22Rv1 (cell line): ENCODE data around the gene GGA1.

Source experiments
- H3K27ac ChIP-seq: fragments of 450-650 bp; 2 replicates; pipeline ENCODE4 v1.5.1; 2017
- ZFX ChIP-seq: fragments of 450-650 bp; IDR thresholded peaks from 2 replicates; pipeline ENCODE4 v1.6.1; 2017; ENCODE audit warnings: antibody characterized with exemption, borderline replicate concordance
- TF ChIP-seq, protein P1 (sequence below): fragments of 450-650 bp; IDR thresholded peaks from 2 replicates; pipeline ENCODE4 v1.5.1; 2017; ENCODE audit warnings: mild to moderate bottlenecking

The GGA1 gene, protein sequence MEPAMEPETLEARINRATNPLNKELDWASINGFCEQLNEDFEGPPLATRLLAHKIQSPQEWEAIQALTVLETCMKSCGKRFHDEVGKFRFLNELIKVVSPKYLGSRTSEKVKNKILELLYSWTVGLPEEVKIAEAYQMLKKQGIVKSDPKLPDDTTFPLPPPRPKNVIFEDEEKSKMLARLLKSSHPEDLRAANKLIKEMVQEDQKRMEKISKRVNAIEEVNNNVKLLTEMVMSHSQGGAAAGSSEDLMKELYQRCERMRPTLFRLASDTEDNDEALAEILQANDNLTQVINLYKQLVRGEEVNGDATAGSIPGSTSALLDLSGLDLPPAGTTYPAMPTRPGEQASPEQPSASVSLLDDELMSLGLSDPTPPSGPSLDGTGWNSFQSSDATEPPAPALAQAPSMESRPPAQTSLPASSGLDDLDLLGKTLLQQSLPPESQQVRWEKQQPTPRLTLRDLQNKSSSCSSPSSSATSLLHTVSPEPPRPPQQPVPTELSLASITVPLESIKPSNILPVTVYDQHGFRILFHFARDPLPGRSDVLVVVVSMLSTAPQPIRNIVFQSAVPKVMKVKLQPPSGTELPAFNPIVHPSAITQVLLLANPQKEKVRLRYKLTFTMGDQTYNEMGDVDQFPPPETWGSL

DNA sequence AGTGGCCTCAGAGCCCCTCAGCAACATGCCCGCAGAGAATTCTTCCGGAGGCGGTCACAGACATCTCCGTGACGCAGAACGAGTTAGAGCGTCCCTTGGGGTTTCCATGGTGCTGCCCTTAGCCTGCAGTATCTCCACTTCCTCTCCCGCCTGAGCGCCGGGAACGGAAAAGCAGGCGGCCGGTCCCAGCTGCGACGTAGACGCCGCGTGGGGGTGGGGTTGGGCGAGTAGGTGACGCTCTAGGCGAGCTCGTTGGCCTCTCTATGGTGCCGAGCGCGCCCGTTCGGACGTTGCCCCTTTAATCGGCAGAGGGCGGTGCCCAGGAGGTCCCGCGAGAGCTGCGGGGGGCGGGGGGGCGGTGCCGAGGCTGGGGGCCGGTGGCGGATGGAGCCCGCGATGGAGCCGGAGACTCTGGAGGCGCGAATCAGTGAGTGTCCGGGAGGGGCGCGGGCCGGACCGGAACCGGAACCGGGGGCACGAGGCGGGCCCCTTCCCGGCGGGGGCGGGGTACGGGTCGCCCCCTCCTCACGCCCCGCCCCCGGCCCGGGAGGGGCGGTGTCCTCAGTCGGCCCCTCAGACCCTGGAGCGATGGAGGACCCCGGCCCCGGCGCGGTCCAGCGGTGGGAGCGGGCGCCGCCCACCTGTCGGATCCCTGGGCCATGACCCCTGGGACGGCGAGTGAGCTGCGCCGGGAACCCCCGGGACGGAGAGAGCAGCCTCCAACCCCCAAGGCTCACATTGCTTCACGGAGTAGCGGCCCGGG, at the start of gene GGA1:
TSS of gene GGA1 (plus strand) at position 358 of the 763 bp plus-strand sequence. CDS start at position 385, 27 bp downstream.
- TF ChIP-seq ZFX, result no peak
- TF ChIP-seq, protein P1, sequence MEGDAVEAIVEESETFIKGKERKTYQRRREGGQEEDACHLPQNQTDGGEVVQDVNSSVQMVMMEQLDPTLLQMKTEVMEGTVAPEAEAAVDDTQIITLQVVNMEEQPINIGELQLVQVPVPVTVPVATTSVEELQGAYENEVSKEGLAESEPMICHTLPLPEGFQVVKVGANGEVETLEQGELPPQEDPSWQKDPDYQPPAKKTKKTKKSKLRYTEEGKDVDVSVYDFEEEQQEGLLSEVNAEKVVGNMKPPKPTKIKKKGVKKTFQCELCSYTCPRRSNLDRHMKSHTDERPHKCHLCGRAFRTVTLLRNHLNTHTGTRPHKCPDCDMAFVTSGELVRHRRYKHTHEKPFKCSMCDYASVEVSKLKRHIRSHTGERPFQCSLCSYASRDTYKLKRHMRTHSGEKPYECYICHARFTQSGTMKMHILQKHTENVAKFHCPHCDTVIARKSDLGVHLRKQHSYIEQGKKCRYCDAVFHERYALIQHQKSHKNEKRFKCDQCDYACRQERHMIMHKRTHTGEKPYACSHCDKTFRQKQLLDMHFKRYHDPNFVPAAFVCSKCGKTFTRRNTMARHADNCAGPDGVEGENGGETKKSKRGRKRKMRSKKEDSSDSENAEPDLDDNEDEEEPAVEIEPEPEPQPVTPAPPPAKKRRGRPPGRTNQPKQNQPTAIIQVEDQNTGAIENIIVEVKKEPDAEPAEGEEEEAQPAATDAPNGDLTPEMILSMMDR, result no peak
- peak within 1 kb of the TSS; percentile 98 for H3K27ac ChIP-seq

DNA sequence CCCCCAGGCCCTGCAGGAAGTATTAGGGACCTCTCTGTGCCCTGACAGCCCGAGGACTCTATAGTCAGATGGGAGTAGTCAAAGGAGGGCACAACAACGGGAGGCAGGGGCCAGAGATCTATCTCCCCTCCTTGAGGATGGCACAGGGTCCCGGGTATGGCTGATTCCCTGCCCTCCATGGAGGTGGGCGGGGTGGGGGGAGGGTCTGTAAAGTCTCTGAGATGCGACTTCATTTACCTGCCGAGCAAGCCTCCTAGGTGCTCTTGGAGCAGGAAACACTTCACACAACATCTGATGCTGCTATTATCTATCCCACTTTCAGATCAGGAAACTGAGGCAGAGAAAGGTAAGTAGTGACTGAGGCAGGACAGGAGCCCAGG, 49.1 kb upstream of the GGA1 start:
- TF ChIP-seq ZFX, result no peak
- TF ChIP-seq, protein P1, result no peak
- H3K27ac ChIP-seq, result no peak overlapping the region

DNA sequence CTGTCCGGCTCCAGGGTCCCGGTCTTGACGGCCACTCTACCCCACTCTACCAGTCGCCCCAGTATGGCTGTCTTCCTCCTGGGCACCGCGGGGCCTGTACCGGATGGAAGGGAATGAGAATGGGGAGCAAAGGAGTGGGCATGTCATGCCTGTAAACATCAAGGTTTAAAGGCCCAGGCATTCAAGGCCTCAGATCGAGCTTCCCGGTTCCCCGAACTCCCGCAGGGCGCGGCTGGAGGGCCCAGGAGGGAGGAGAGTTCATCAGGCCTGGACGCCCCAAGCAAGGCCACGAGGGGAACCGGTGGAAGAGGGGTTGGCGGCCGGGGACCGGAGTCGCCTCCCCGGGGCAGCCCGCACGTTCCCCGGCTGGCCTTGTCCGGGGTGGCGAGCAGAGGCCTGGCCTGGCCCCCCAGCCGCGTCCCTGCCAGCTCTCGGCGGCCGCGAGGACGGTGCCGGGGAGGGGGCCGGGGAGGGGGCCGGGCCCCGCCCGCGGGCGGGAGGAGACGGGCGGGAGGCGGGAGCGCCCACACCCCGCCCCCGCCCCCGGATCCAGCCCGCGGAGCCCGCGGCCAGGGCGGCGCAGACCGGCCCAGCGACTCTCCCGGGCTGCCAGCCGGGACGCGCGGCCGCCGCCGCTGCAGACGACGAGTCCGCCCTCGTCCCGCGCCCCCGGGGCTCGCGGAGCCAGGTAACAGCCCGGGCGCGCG, 48.6 kb upstream of the GGA1 start, which contains the start of gene CDC42EP1:
TSS of gene CDC42EP1 (plus strand) at position 580 of the 707 bp plus-strand sequence. CDS start 5,870 bp downstream, outside the sequence.
- H3K27ac ChIP-seq, result peak within 1 kb of the TSS; percentile 86
- TF ChIP-seq ZFX, result no peak
- TF ChIP-seq, protein P1, result no peak

DNA sequence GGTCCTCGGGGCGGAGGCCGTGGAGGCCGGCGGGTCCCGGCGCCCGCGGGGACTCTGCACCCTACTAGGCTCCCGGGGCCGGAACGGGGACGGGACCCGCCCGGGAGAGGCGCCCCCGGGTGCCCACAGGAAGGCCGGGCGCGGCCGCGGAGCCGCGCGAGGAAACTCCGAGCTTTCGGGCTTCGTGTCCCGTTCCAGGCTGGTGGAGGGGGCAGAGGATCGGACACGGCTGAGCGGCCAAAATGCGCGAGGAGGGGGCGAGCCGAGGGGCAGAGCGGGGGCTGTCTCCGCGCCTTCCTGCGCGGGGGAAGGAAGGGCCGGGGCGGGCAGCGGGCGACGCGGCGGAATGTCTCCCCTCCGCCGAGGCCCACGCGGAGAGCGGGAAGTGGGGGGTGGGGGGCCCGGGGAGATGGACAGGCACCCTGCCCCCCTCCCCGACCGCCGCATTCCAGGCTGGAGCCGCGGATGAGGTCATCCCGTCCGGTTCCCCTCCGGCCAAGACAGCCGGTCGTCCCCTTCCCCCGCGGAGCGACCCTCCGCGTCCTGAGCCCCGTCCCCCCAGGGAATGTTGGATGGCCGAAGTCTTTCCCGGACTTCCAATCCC, 47.9 kb upstream of the GGA1 start:
- H3K27ac ChIP-seq, result peak overlapping the region; percentile 86
- no peak for TF ChIP-seq ZFX
- TF ChIP-seq, protein P1, result 0 out of 2 replicates have a peak, but pooled peaks have one; percentile 8

DNA sequence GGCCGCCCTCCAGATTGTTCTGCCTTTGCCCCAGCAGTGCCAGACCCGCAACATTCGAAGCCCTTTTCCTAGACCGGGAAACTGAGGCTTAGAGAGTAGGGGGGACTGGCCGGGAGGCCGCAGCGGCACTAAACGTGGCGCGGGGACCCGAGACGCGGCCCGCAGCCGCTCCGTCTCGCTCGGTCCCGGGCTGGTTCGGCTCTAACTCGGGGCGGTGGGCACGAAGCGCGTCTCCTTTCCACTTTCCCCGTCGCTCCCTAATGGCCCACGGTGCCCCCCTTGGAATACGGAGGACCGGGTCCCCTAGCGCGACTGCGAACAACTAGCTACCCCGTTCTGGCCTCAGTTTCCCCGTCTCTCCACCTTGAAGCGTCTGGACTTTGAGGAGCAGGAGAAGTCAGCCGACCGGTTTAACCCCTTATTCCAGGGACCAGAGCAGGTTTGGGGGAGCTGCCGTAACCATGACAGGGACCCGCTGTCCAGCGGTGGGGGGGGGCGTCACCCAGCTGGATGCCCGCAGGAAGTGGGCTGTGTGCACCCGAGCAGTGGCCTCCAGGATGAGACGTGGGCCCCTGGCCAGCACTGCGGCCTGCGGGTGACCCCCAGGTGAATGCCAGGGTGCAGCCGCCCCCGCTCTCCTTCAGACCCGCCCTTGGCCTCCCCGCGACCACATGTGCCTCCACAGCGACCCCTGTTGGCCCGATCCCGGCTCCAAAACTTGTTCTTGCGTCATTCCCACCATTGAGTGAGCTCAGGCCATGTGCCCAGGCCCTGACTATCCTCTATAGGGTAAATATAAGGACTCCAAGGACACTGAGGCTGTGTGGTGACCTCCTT, 47.2 kb upstream of the GGA1 start:
- TF ChIP-seq ZFX, result no peak
- TF ChIP-seq, protein P1, result peak; percentile 92
- H3K27ac ChIP-seq, result peak overlapping the region; percentile 86
